ENCODE measurements around the gene CD247.

The CD247 gene

GRCh38 chr1:167435484-167435883, 82.8 kb downstream of the CD247 start:
- DNase-seq, result no peak

- no peak for DNase-seq
These were observed 84.0 kb downstream of the CD247 start for GRCh38 chr1:167434306-167434705.

GRCh38 chr1:167433884-167434283, 84.4 kb downstream of the CD247 start:
- DNase-seq, result no peak

- no peak for DNase-seq
These were observed 85.5 kb downstream of the CD247 start for GRCh38 chr1:167432780-167433179.

GRCh38 chr1:167431909-167432650, 86.2 kb downstream of the CD247 start:
- no peak for DNase-seq

GRCh38 chr1:167431261-167431908, 86.9 kb downstream of the CD247 start:
- DNase-seq, result no peak

- no peak for DNase-seq
These were observed 87.5 kb downstream of the CD247 start for GRCh38 chr1:167430849-167431242.

- DNase-seq, result no peak
These were observed 88.0 kb downstream of the CD247 start for GRCh38 chr1:167430134-167430848.

GRCh38 chr1:167429612-167430011, 88.7 kb downstream of the CD247 start:
- no peak for DNase-seq

- no peak for DNase-seq
These were observed 89.9 kb downstream of the CD247 start for GRCh38 chr1:167428395-167428794.

- DNase-seq, result no peak
These were observed 90.5 kb downstream of the CD247 start for GRCh38 chr1:167427848-167428247.

- no peak for DNase-seq
These were observed 91.6 kb downstream of the CD247 start for GRCh38 chr1:167426716-167427115.

- no peak for DNase-seq
These were observed 92.8 kb downstream of the CD247 start for GRCh38 chr1:167425482-167425881.

- DNase-seq, result no peak
These were observed 94.4 kb downstream of the CD247 start for GRCh38 chr1:167423684-167424619.

- DNase-seq, result no peak
These were observed 97.8 kb downstream of the CD247 start for GRCh38 chr1:167420510-167420909.

GRCh38 chr1:167419245-167419644, 99.1 kb downstream of the CD247 start:
- DNase-seq, result no peak

GRCh38 chr1:167418391-167418790, 99.9 kb downstream of the CD247 start:
- DNase-seq, result no peak

- DNase-seq, result no peak
These were observed 101.8 kb downstream of the CD247 start for GRCh38 chr1:167416506-167416905.

- no peak for DNase-seq
These were observed 105.0 kb downstream of the CD247 start for GRCh38 chr1:167413328-167413727.

- no peak for DNase-seq
These were observed 105.4 kb downstream of the CD247 start for GRCh38 chr1:167412920-167413319.

GRCh38 chr1:167412072-167412471, 106.3 kb downstream of the CD247 start:
- no peak for DNase-seq

GRCh38 chr1:167409183-167409582, 109.1 kb downstream of the CD247 start:
- no peak for DNase-seq

Measured in right kidney (tissue), 1 donor.